ENCODE results near the gene RAD51B. TPM values are rescaled to one million over a fixed set of nuclear protein-coding genes. Genes with fewer than 3 reads are reported as not detected.

RAD51B gene
- total RNA-seq, 4 donors from 2014 or later: 5.0 to 31.8 (median 20.6) TPM

DNA sequence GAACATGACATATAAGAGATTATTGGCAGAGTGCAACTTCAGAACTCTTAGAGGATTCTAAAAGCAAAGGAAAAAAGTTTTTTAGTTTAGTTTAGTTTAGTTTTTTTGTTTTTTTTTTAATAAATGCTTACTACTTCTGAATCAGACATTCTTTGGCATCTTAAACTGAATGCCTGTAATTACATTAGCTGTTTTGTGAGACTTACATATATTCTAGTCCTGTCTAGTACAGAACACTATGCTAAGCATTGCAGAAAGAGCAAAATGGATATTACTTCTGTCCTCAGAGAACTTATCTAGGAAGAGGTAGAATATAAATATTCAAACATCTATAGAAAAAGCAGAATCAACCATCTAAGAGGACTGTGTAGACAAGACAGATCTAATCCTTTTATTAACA, 133.2 kb downstream of the RAD51B start:
- H3K27ac ChIP-seq: peak overlapping the region in 2 of 4 donors; percentile 15 to 22
- no peak for DNase-seq
- no peaks in the 10 kb centered on the region for H3K36me3 ChIP-seq
- intact Hi-C loops (cut with DNase I; ENCODE audit: low total_unique reads) (no loop called here), in situ Hi-C loops (cut with MboI; ENCODE audit: low pct_ligation_motif_present in 1 of 4, low pct_unique_long_range_greater_than_20kb in 1 of 4, low sequenced_read_pairs in 3 of 4) (loop anchor here in 1 of 4 donors (25.0 kb wide), 1 partner anchor 185 kb away; no protein-coding TSS in a partner anchor)
- peaks cover 0 to 14% (median 5%) of the 10 kb centered on the region in 4 donors for H3K4me1 ChIP-seq
- TF ChIP-seq POLR2AphosphoS5 (IDR thresholded peaks at IDR 0.05) (no peak), EP300 (IDR thresholded peaks at IDR 0.05; ENCODE audit: low read depth) (no peak), POLR2A (IDR thresholded peaks at IDR 0.05) (no peak)
- TF ChIP-seq, protein P1, sequence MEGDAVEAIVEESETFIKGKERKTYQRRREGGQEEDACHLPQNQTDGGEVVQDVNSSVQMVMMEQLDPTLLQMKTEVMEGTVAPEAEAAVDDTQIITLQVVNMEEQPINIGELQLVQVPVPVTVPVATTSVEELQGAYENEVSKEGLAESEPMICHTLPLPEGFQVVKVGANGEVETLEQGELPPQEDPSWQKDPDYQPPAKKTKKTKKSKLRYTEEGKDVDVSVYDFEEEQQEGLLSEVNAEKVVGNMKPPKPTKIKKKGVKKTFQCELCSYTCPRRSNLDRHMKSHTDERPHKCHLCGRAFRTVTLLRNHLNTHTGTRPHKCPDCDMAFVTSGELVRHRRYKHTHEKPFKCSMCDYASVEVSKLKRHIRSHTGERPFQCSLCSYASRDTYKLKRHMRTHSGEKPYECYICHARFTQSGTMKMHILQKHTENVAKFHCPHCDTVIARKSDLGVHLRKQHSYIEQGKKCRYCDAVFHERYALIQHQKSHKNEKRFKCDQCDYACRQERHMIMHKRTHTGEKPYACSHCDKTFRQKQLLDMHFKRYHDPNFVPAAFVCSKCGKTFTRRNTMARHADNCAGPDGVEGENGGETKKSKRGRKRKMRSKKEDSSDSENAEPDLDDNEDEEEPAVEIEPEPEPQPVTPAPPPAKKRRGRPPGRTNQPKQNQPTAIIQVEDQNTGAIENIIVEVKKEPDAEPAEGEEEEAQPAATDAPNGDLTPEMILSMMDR (IDR thresholded peaks at IDR 0.05): no peak
- no peaks in the 10 kb centered on the region for H3K27me3 ChIP-seq
- H3K4me3 ChIP-seq: no peak overlapping the region
- peaks cover 0 to 6% of the 10 kb centered on the region in 2 donors for H3K9me3 ChIP-seq

DNA sequence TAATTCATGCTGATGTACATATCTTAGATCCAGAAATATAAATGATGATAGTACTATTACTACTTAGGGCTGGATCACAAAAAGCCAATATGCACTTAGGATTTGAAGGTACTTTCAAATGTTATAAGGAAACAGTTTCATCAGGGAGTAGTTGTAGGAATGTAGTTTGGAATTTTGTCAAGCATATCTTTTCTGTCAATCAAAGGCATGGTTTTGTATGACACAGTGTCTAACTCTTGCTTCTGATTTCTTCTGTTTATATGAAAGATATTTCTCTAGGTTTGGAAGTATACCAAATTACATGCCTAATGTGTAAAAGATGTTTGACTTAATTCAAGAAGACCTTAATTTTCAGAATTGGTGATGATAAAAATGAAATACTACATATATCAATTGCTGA, 135.7 kb downstream of the RAD51B start:
- Histone ChIP-seq H3K27ac (no peak overlapping the region), H3K27me3 (no peaks in the 10 kb centered on the region), H3K4me3 (no peak overlapping the region), H3K4me1 (peaks cover 0 to 14% (median 5%) of the 10 kb centered on the region in 4 donors), H3K9me3 (no peaks in the 10 kb centered on the region), H3K36me3 (no peaks in the 10 kb centered on the region)
- no peak for DNase-seq
- intact Hi-C loops (cut with DNase I; ENCODE audit: low total_unique reads): no loop called here
- in situ Hi-C loops (cut with MboI; ENCODE audit: low pct_ligation_motif_present in 1 of 4, low pct_unique_long_range_greater_than_20kb in 1 of 4, low sequenced_read_pairs in 3 of 4): loop anchor here in 1 of 4 donors (25.0 kb wide), 1 partner anchor 182 kb away; no protein-coding TSS in a partner anchor
- TF ChIP-seq POLR2A (IDR thresholded peaks at IDR 0.05): no peak
- TF ChIP-seq POLR2AphosphoS5 (IDR thresholded peaks at IDR 0.05): no peak
- no peak for TF ChIP-seq EP300 (IDR thresholded peaks at IDR 0.05; ENCODE audit: low read depth)
- TF ChIP-seq, protein P1 (IDR thresholded peaks at IDR 0.05): no peak

DNA sequence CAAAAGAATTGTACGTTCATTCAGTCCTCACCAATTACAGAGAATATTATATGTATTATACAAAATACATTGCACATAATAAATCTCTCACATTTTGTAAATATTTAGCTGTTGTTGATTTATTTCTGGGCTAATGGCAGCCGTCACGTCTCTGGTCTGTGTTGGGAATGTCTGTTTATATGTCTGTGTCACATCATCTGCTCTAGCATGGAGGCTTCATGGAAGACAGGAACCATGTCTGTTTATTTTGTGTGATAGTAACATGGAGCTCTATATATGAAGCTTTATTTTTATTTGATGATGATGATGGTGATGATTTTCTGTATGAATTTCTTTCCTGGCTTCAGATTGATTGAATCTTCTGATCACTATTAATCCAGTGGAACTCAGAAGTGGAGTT, 138.4 kb downstream of the RAD51B start:
- intact Hi-C loops (cut with DNase I; ENCODE audit: low total_unique reads) (no loop called here), in situ Hi-C loops (cut with MboI; ENCODE audit: low pct_ligation_motif_present in 1 of 4, low pct_unique_long_range_greater_than_20kb in 1 of 4, low sequenced_read_pairs in 3 of 4) (loop anchor here in 1 of 4 donors (25.0 kb wide), 1 partner anchor 179 kb away; no protein-coding TSS in a partner anchor)
- no peak for TF ChIP-seq POLR2AphosphoS5 (IDR thresholded peaks at IDR 0.05)
- TF ChIP-seq, protein P1 (IDR thresholded peaks at IDR 0.05): no peak
- TF ChIP-seq POLR2A (IDR thresholded peaks at IDR 0.05): no peak
- no peak for TF ChIP-seq EP300 (IDR thresholded peaks at IDR 0.05; ENCODE audit: low read depth)
- peaks cover under 1 to 20% (median 13%) of the 10 kb centered on the region in 4 donors for H3K4me1 ChIP-seq
- H3K9me3 ChIP-seq: no peaks in the 10 kb centered on the region
- H3K27me3 ChIP-seq: no peaks in the 10 kb centered on the region
- no peak overlapping the region for H3K4me3 ChIP-seq
- no peak for DNase-seq
- H3K27ac ChIP-seq: peak overlapping the region in 3 of 4 donors; percentile 21 to 62 (median 28)
- H3K36me3 ChIP-seq: no peaks in the 10 kb centered on the region
- 76 to 81% methylated on average over 3 of the region's 3 CpGs for WGBS, 2 donors (ENCODE audit: low coverage in 1 of 2)

DNA sequence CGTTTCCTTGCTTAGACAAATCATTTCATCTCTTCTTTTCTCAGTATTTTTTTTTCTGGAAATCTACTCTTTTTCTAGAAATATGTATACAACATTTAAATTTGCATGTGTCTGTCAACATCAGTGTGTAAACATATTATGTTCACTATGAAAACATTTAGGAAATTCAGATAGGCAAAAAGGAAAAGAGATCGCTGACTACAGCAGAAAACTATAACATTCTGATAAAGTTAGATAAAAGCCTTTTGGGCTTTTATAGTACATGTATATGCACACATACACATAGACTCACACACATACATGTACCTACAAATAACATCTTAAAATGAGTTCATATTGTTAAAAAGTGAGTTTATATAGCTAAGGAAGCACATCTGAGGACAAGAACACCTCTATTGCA, 142.1 kb downstream of the RAD51B start:
- TF ChIP-seq POLR2AphosphoS5 (IDR thresholded peaks at IDR 0.05) (no peak), POLR2A (IDR thresholded peaks at IDR 0.05) (no peak), EP300 (IDR thresholded peaks at IDR 0.05; ENCODE audit: low read depth) (no peak)
- TF ChIP-seq, protein P1 (IDR thresholded peaks at IDR 0.05): no peak
- Histone ChIP-seq H3K36me3 (no peaks in the 10 kb centered on the region), H3K27me3 (no peaks in the 10 kb centered on the region), H3K9me3 (no peaks in the 10 kb centered on the region), H3K4me1 (peaks cover 19 to 58% (median 46%) of the 10 kb centered on the region in 4 donors), H3K4me3 (no peak overlapping the region), H3K27ac (peak overlapping the region; percentile 81 to 87 (median 85))
- 63 to 78% methylated on average over 2 of the region's 2 CpGs for WGBS, 2 donors (ENCODE audit: low coverage in 1 of 2)
- no peak for DNase-seq
- intact Hi-C loops (cut with DNase I; ENCODE audit: low total_unique reads) (no loop called here), in situ Hi-C loops (cut with MboI; ENCODE audit: low pct_ligation_motif_present in 1 of 4, low pct_unique_long_range_greater_than_20kb in 1 of 4, low sequenced_read_pairs in 3 of 4) (loop anchor here in 2 of 4 donors (10.0 to 25.0 kb wide), 2 partner anchors 176 to 283 kb away; no protein-coding TSS in a partner anchor)
